Measurements from ENCODE around the gene HIVEP2.

HIVEP2 gene

GRCh38 chr6:142728910-142729481, 216.0 kb downstream of the HIVEP2 start:
- Histone ChIP-seq H3K4me3 (ENCODE audit: low read length) (no peak overlapping the region), H3K4ac (ENCODE audit: low read depth, low read length) (no peak overlapping the region), H3K4me1 (ENCODE audit: control insufficient read depth, low read depth, low read length) (no peaks in the 10 kb centered on the region), H3K36me3 (ENCODE audit: control insufficient read depth, insufficient read depth, low read length) (no peaks in the 10 kb centered on the region), H3K23ac (ENCODE audit: low read length) (no peak overlapping the region), H2BK5ac (ENCODE audit: low read length) (no peak overlapping the region), H2AK5ac (ENCODE audit: low read length) (no peak overlapping the region), H4K8ac (ENCODE audit: low read depth, low read length) (no peak overlapping the region), H3K56ac (ENCODE audit: low read length) (no peak overlapping the region), H3K27me3 (ENCODE audit: insufficient read depth, low read length, poor library complexity) (no peaks in the 10 kb centered on the region), H3K18ac (ENCODE audit: low read length) (no peak overlapping the region), H3K79me1 (ENCODE audit: low read length) (no peaks in the 10 kb centered on the region), H2BK120ac (ENCODE audit: low read depth, low read length) (no peak overlapping the region), H3K9ac (ENCODE audit: low read length) (no peak overlapping the region), H3K4me2 (ENCODE audit: low read length) (no peak overlapping the region), H2BK15ac (replicated peaks; ENCODE audit: low read depth) (no peak overlapping the region), H4K5ac (ENCODE audit: low read length) (no peak overlapping the region), H3K27ac (ENCODE audit: low read depth, low read length) (no peak overlapping the region), H3K79me2 (ENCODE audit: control insufficient read depth, insufficient read depth, low read length) (no peaks in the 10 kb centered on the region)
- no CpG with 5 or more reads among the region's 6 CpGs for WGBS (ENCODE audit: extremely low coverage, insufficient coverage, low lambda C conversion rate)
- peak; percentile 60 for DNase-seq

- H3K18ac ChIP-seq (ENCODE audit: low read length), result no peak overlapping the region
- no peak overlapping the region for H3K56ac ChIP-seq (ENCODE audit: low read length)
- no peaks in the 10 kb centered on the region for H3K27me3 ChIP-seq (ENCODE audit: insufficient read depth, low read length, poor library complexity)
- no peak for DNase-seq
- WGBS (ENCODE audit: extremely low coverage, insufficient coverage, low lambda C conversion rate), result no CpG with 5 or more reads among the region's 2 CpGs
- no peak overlapping the region for H4K5ac ChIP-seq (ENCODE audit: low read length)
- no peaks in the 10 kb centered on the region for H3K79me2 ChIP-seq (ENCODE audit: control insufficient read depth, insufficient read depth, low read length)
- H3K4me1 ChIP-seq (ENCODE audit: control insufficient read depth, low read depth, low read length), result no peaks in the 10 kb centered on the region
- H2BK120ac ChIP-seq (ENCODE audit: low read depth, low read length), result no peak overlapping the region
- H2BK5ac ChIP-seq (ENCODE audit: low read length), result no peak overlapping the region
- no peak overlapping the region for H4K8ac ChIP-seq (ENCODE audit: low read depth, low read length)
- no peak overlapping the region for H3K23ac ChIP-seq (ENCODE audit: low read length)
- no peak overlapping the region for H3K27ac ChIP-seq (ENCODE audit: low read depth, low read length)
- no peaks in the 10 kb centered on the region for H3K36me3 ChIP-seq (ENCODE audit: control insufficient read depth, insufficient read depth, low read length)
- no peak overlapping the region for H3K4me2 ChIP-seq (ENCODE audit: low read length)
- no peak overlapping the region for H3K4me3 ChIP-seq (ENCODE audit: low read length)
- no peak overlapping the region for H2BK15ac ChIP-seq (replicated peaks; ENCODE audit: low read depth)
- no peak overlapping the region for H3K9ac ChIP-seq (ENCODE audit: low read length)
- no peak overlapping the region for H3K4ac ChIP-seq (ENCODE audit: low read depth, low read length)
- no peaks in the 10 kb centered on the region for H3K79me1 ChIP-seq (ENCODE audit: low read length)
- no peak overlapping the region for H2AK5ac ChIP-seq (ENCODE audit: low read length)
Observed at GRCh38 chr6:142728364-142728763, 216.6 kb downstream of the HIVEP2 start.

- H3K18ac ChIP-seq (ENCODE audit: low read length), result no peak overlapping the region
- peak; percentile 63 for DNase-seq
- H3K27ac ChIP-seq (ENCODE audit: low read depth, low read length), result no peak overlapping the region
- no peak overlapping the region for H2BK120ac ChIP-seq (ENCODE audit: low read depth, low read length)
- H3K23ac ChIP-seq (ENCODE audit: low read length), result no peak overlapping the region
- no peak overlapping the region for H3K4me2 ChIP-seq (ENCODE audit: low read length)
- H3K4me3 ChIP-seq (ENCODE audit: low read length), result no peak overlapping the region
- no peak overlapping the region for H3K4ac ChIP-seq (ENCODE audit: low read depth, low read length)
- no peak overlapping the region for H3K56ac ChIP-seq (ENCODE audit: low read length)
- no peak overlapping the region for H3K9ac ChIP-seq (ENCODE audit: low read length)
- no peak overlapping the region for H2BK15ac ChIP-seq (replicated peaks; ENCODE audit: low read depth)
- H4K5ac ChIP-seq (ENCODE audit: low read length), result no peak overlapping the region
- H3K79me1 ChIP-seq (ENCODE audit: low read length), result no peaks in the 10 kb centered on the region
- no peaks in the 10 kb centered on the region for H3K79me2 ChIP-seq (ENCODE audit: control insufficient read depth, insufficient read depth, low read length)
- H2AK5ac ChIP-seq (ENCODE audit: low read length), result no peak overlapping the region
- no peak overlapping the region for H2BK5ac ChIP-seq (ENCODE audit: low read length)
- no peaks in the 10 kb centered on the region for H3K36me3 ChIP-seq (ENCODE audit: control insufficient read depth, insufficient read depth, low read length)
- H3K4me1 ChIP-seq (ENCODE audit: control insufficient read depth, low read depth, low read length), result no peaks in the 10 kb centered on the region
- no peaks in the 10 kb centered on the region for H3K27me3 ChIP-seq (ENCODE audit: insufficient read depth, low read length, poor library complexity)
- H4K8ac ChIP-seq (ENCODE audit: low read depth, low read length), result no peak overlapping the region
- no CpG with 5 or more reads among the region's 6 CpGs for WGBS (ENCODE audit: extremely low coverage, insufficient coverage, low lambda C conversion rate)
Observed at GRCh38 chr6:142726616-142727015, 218.4 kb downstream of the HIVEP2 start.

- Histone ChIP-seq H3K79me1 (ENCODE audit: low read length) (no peaks in the 10 kb centered on the region), H3K27ac (ENCODE audit: low read depth, low read length) (no peak overlapping the region), H3K18ac (ENCODE audit: low read length) (no peak overlapping the region), H3K56ac (ENCODE audit: low read length) (no peak overlapping the region), H2BK5ac (ENCODE audit: low read length) (no peak overlapping the region), H3K4me1 (ENCODE audit: control insufficient read depth, low read depth, low read length) (no peaks in the 10 kb centered on the region), H2BK120ac (ENCODE audit: low read depth, low read length) (no peak overlapping the region), H3K4me2 (ENCODE audit: low read length) (no peak overlapping the region), H3K27me3 (ENCODE audit: insufficient read depth, low read length, poor library complexity) (no peaks in the 10 kb centered on the region), H4K5ac (ENCODE audit: low read length) (no peak overlapping the region), H3K23ac (ENCODE audit: low read length) (no peak overlapping the region), H3K4me3 (ENCODE audit: low read length) (no peak overlapping the region), H3K9ac (ENCODE audit: low read length) (no peak overlapping the region), H3K79me2 (ENCODE audit: control insufficient read depth, insufficient read depth, low read length) (no peaks in the 10 kb centered on the region), H3K36me3 (ENCODE audit: control insufficient read depth, insufficient read depth, low read length) (no peaks in the 10 kb centered on the region), H4K8ac (ENCODE audit: low read depth, low read length) (no peak overlapping the region), H2BK15ac (replicated peaks; ENCODE audit: low read depth) (no peak overlapping the region), H3K4ac (ENCODE audit: low read depth, low read length) (no peak overlapping the region), H2AK5ac (ENCODE audit: low read length) (no peak overlapping the region)
- WGBS (ENCODE audit: extremely low coverage, insufficient coverage, low lambda C conversion rate), result no CpG with 5 or more reads among the region's 5 CpGs
- DNase-seq, result peak; percentile 49
Observed at GRCh38 chr6:142725024-142725770, 219.8 kb downstream of the HIVEP2 start.

- Histone ChIP-seq H3K36me3 (ENCODE audit: control insufficient read depth, insufficient read depth, low read length) (no peaks in the 10 kb centered on the region), H3K23ac (ENCODE audit: low read length) (no peak overlapping the region), H2AK5ac (ENCODE audit: low read length) (no peak overlapping the region), H2BK5ac (ENCODE audit: low read length) (no peak overlapping the region), H3K18ac (ENCODE audit: low read length) (no peak overlapping the region), H3K4ac (ENCODE audit: low read depth, low read length) (no peak overlapping the region), H3K27ac (ENCODE audit: low read depth, low read length) (no peak overlapping the region), H3K56ac (ENCODE audit: low read length) (no peak overlapping the region), H3K4me2 (ENCODE audit: low read length) (no peak overlapping the region), H3K4me3 (ENCODE audit: low read length) (no peak overlapping the region), H3K27me3 (ENCODE audit: insufficient read depth, low read length, poor library complexity) (no peaks in the 10 kb centered on the region), H3K9ac (ENCODE audit: low read length) (no peak overlapping the region), H3K79me2 (ENCODE audit: control insufficient read depth, insufficient read depth, low read length) (no peaks in the 10 kb centered on the region), H4K8ac (ENCODE audit: low read depth, low read length) (no peak overlapping the region), H3K79me1 (ENCODE audit: low read length) (no peaks in the 10 kb centered on the region), H2BK120ac (ENCODE audit: low read depth, low read length) (no peak overlapping the region), H4K5ac (ENCODE audit: low read length) (no peak overlapping the region), H2BK15ac (replicated peaks; ENCODE audit: low read depth) (no peak overlapping the region), H3K4me1 (ENCODE audit: control insufficient read depth, low read depth, low read length) (no peaks in the 10 kb centered on the region)
- no CpG with 5 or more reads among the region's 3 CpGs for WGBS (ENCODE audit: extremely low coverage, insufficient coverage, low lambda C conversion rate)
- DNase-seq, result no peak
Observed at GRCh38 chr6:142722841-142723240, 222.1 kb downstream of the HIVEP2 start.

- no peaks in the 10 kb centered on the region for H3K36me3 ChIP-seq (ENCODE audit: control insufficient read depth, insufficient read depth, low read length)
- no peak overlapping the region for H4K8ac ChIP-seq (ENCODE audit: low read depth, low read length)
- no peaks in the 10 kb centered on the region for H3K79me1 ChIP-seq (ENCODE audit: low read length)
- H4K5ac ChIP-seq (ENCODE audit: low read length), result no peak overlapping the region
- H3K18ac ChIP-seq (ENCODE audit: low read length), result no peak overlapping the region
- H3K4ac ChIP-seq (ENCODE audit: low read depth, low read length), result no peak overlapping the region
- no peak for DNase-seq
- no peak overlapping the region for H2AK5ac ChIP-seq (ENCODE audit: low read length)
- H3K4me3 ChIP-seq (ENCODE audit: low read length), result no peak overlapping the region
- H3K4me1 ChIP-seq (ENCODE audit: control insufficient read depth, low read depth, low read length), result no peaks in the 10 kb centered on the region
- H3K79me2 ChIP-seq (ENCODE audit: control insufficient read depth, insufficient read depth, low read length), result no peaks in the 10 kb centered on the region
- H3K9ac ChIP-seq (ENCODE audit: low read length), result no peak overlapping the region
- no CpG with 5 or more reads among the region's 3 CpGs for WGBS (ENCODE audit: extremely low coverage, insufficient coverage, low lambda C conversion rate)
- H2BK120ac ChIP-seq (ENCODE audit: low read depth, low read length), result no peak overlapping the region
- no peak overlapping the region for H3K56ac ChIP-seq (ENCODE audit: low read length)
- no peak overlapping the region for H3K4me2 ChIP-seq (ENCODE audit: low read length)
- H3K23ac ChIP-seq (ENCODE audit: low read length), result no peak overlapping the region
- no peak overlapping the region for H3K27ac ChIP-seq (ENCODE audit: low read depth, low read length)
- H3K27me3 ChIP-seq (ENCODE audit: insufficient read depth, low read length, poor library complexity), result no peaks in the 10 kb centered on the region
- no peak overlapping the region for H2BK5ac ChIP-seq (ENCODE audit: low read length)
- H2BK15ac ChIP-seq (replicated peaks; ENCODE audit: low read depth), result no peak overlapping the region
Observed at GRCh38 chr6:142722012-142722411, 223.0 kb downstream of the HIVEP2 start.
